Prostate gland (tissue), 2 donors: ENCODE results near the gene SIX5. TPM values are rescaled to one million over a fixed set of nuclear protein-coding genes. Genes with fewer than 3 reads are reported as not detected.
"Not testable (repeated sequence)": the region's sequence is repeated elsewhere in the genome, so short reads cannot be mapped to it uniquely, and the experiment has no call there.

Experiments
- DNase-seq: peaks from one replicate; pipeline ENCODE4 v3.0.0-alpha.2; 2019; ENCODE audit warnings: low spot score
- H3K27ac ChIP-seq, 2 donors: fragments of 200-600 bp; sonication (generic); 2 replicates each; pipeline ENCODE4 v1.5.1; 2017 to 2019
- H3K27me3 ChIP-seq: fragments of 200-600 bp; sonication (generic); replicated peaks from 2 replicates; pipeline ENCODE4 v1.5.1; 2019; ENCODE audit not compliant: insufficient read depth
- H3K36me3 ChIP-seq, 2 donors: fragments of 200-600 bp; sonication (generic); 1 replicate in 1 of 2; 2 replicates in 1 of 2; pipeline versions ENCODE4 v1.5.1 to v1.8.1; 2017 to 2019
- H3K4me1 ChIP-seq: fragments of 200-600 bp; sonication (generic); replicated peaks from 2 replicates; pipeline ENCODE4 v1.5.1; 2019
- H3K4me3 ChIP-seq, 2 donors: fragments of 200-600 bp; sonication (generic); 2 replicates each; pipeline ENCODE4 v1.5.1; 2017 to 2019
- H3K9me3 ChIP-seq: fragments of 200-600 bp; sonication (generic); 2 replicates; pipeline ENCODE4 v1.5.1; 2017
- POLR2A ChIP-seq: fragments of 450-650 bp; IDR thresholded peaks from one replicate; pipeline ENCODE4 v1.6.1; 2016; ENCODE audit warnings: antibody characterized with exemption, mild to moderate bottlenecking
- POLR2AphosphoS5 ChIP-seq: sonication (generic); formaldehyde crosslinking; IDR thresholded peaks from one replicate; pipeline ENCODE4 v1.6.1; 2017; ENCODE audit warnings: antibody characterized with exemption
- WGBS: methylation state at CpG from one replicate; pipeline ENCODE4 v1.1.5; 2018; 5-methylcytosine and 5-hydroxymethylcytosine counted together
- intact Hi-C: fragments of 100-400 bp; cut with DNase I; formaldehyde crosslinking; loops from one replicate; pipeline ENCODE4 v1.14.2; 2022
- total RNA-seq, 2 donors: library from RNA; depleted of rRNA; stranded (reverse); fragments of >200 nt; gene quantifications; one replicate each; pipeline ENCODE4 v1.1.0, GENCODE V29; 2016
- TF ChIP-seq, protein P1 (sequence below), 4 experiments: fragments of 200-600 bp in 2 of 4; fragments of 450-650 bp in 2 of 4; sonication (generic) in 2 of 4; IDR thresholded peaks; 1 replicate in 3 of 4; 2 replicates in 1 of 4; pipeline ENCODE4 v1.5.1; 2016 to 2019; ENCODE audit warnings: antibody characterized with exemption in 4 of 4, mild to moderate bottlenecking in 2 of 4, moderate library complexity in 2 of 4

Gene SIX5
- total RNA-seq, 2 donors from 2014 or later, result 33.7 to 37.5 TPM

GRCh38 chr19:45752639-45753038, 16.4 kb downstream of the SIX5 start:
- Histone ChIP-seq H3K4me1 (no peaks in the 10 kb centered on the region), H3K9me3 (no peaks in the 10 kb centered on the region), H3K27ac (no peak overlapping the region), H3K27me3 (no peaks in the 10 kb centered on the region), H3K4me3 (no peak overlapping the region), H3K36me3 (no peaks in the 10 kb centered on the region)
- WGBS, result 93% methylated on average over 12 of the region's 12 CpGs
- intact Hi-C loops, result no loop called here
- no peak for TF ChIP-seq POLR2A
- no peak for TF ChIP-seq POLR2AphosphoS5
- TF ChIP-seq, protein P1, sequence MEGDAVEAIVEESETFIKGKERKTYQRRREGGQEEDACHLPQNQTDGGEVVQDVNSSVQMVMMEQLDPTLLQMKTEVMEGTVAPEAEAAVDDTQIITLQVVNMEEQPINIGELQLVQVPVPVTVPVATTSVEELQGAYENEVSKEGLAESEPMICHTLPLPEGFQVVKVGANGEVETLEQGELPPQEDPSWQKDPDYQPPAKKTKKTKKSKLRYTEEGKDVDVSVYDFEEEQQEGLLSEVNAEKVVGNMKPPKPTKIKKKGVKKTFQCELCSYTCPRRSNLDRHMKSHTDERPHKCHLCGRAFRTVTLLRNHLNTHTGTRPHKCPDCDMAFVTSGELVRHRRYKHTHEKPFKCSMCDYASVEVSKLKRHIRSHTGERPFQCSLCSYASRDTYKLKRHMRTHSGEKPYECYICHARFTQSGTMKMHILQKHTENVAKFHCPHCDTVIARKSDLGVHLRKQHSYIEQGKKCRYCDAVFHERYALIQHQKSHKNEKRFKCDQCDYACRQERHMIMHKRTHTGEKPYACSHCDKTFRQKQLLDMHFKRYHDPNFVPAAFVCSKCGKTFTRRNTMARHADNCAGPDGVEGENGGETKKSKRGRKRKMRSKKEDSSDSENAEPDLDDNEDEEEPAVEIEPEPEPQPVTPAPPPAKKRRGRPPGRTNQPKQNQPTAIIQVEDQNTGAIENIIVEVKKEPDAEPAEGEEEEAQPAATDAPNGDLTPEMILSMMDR (IDR thresholded peaks at IDR 0.05), result no peak
- DNase-seq, result no peak

DNA sequence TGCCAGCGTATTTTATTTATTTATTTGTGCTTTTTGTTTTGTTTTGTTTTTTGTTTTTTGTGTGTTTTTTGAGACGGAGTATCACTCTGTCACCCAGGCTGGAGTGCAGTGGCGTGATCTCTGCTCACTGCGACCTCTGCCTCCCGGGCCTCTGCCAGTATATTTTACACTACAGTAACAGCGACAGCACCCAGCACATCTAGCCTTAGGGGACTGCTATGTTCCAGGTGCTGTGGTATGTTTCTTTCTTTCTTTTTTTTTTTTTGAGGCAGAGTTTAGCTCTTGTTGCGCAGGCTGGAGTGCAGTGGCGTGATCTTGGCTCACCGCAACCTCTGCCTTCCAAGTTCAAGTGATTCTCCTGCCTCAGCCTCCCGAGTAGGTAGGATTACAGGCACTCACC, 17.6 kb downstream of the SIX5 start:
- DNase-seq, H3K9me3 ChIP-seq, H3K27ac ChIP-seq, H3K27me3 ChIP-seq, intact Hi-C loops, H3K36me3 ChIP-seq, H3K4me1 ChIP-seq, H3K4me3 ChIP-seq: not testable (repeated sequence)
- 87% methylated on average over 10 of the region's 10 CpGs for WGBS

DNA sequence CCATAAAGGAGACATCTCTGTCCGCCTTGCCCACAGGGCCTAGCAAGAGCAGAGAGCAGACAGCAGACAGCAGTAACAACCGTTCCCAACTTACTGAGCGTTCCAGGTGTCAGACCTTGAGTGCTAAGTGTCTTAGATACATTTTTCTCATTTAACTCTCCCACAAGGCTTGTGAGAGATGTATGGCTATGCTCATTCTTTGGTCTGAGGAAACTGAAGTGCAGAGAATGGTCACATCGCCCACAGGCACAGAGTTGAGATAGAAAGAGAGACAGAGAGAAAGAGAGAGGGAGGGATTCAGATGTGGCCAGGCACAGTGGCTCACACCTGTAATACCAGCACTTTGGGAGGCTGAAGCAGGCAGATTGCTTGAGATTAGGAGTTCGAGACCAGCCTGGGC, 21.5 kb downstream of the SIX5 start:
- no peak for DNase-seq
- Histone ChIP-seq H3K27ac (no peak overlapping the region), H3K4me3 (no peak overlapping the region), H3K36me3 (no peaks in the 10 kb centered on the region), H3K27me3 (no peaks in the 10 kb centered on the region), H3K9me3 (no peaks in the 10 kb centered on the region), H3K4me1 (no peaks in the 10 kb centered on the region)
- WGBS, result 68% methylated on average over 5 of the region's 5 CpGs
- intact Hi-C loops, result no loop called here
- TF ChIP-seq POLR2AphosphoS5 (no peak), POLR2A (no peak)
- TF ChIP-seq, protein P1 (IDR thresholded peaks at IDR 0.05), result no peak

DNA sequence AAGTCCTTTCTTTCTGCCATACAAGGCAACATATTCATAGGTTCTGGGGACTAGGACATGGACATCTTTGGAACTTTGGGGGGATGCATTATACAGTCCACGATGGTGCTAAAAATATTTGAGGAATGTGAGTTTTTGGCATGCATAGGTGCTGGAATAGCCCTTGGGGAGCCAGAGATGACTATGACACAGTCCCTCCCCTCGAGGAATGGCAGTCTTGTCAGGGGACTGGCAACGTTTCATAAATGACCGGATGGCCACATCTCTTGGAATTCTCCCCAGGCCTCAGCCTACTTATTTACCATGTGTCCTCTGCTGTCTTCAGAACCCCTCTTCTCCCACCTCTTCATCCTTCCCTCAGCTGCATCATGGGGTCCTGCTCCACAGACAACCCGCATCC, 22.2 kb downstream of the SIX5 start:
- intact Hi-C loops, result no loop called here
- Histone ChIP-seq H3K4me1 (no peaks in the 10 kb centered on the region), H3K27me3 (no peaks in the 10 kb centered on the region), H3K36me3 (no peaks in the 10 kb centered on the region), H3K9me3 (no peaks in the 10 kb centered on the region), H3K27ac (no peak overlapping the region), H3K4me3 (no peak overlapping the region)
- no peak for DNase-seq
- WGBS, result 75% methylated on average over 5 of the region's 5 CpGs
- TF ChIP-seq POLR2A (no peak), POLR2AphosphoS5 (no peak)
- TF ChIP-seq, protein P1 (IDR thresholded peaks at IDR 0.05), result no peak

- Histone ChIP-seq H3K27ac (no peak overlapping the region), H3K4me3 (no peak overlapping the region), H3K27me3 (no peaks in the 10 kb centered on the region), H3K4me1 (no peaks in the 10 kb centered on the region), H3K36me3 (no peaks in the 10 kb centered on the region), H3K9me3 (no peaks in the 10 kb centered on the region)
- TF ChIP-seq POLR2A, result no peak
- TF ChIP-seq POLR2AphosphoS5, result no peak
- TF ChIP-seq, protein P1 (IDR thresholded peaks at IDR 0.05), result no peak
- DNase-seq, result no peak
- 92% methylated on average over 6 of the region's 6 CpGs for WGBS
- intact Hi-C loops, result no loop called here
These were observed 23.4 kb downstream of the SIX5 start for GRCh38 chr19:45745606-45746005.
